ENCODE results near the gene GCLC. TPM values are rescaled to one million over a fixed set of nuclear protein-coding genes. Genes with fewer than 3 reads are reported as not detected.

GCLC gene
- total and polyA plus RNA-seq, 2 donors (not counting 1 experiment from before 2014, with no cell fraction given) = 10.7 to 25.8 TPM

- ATAC-seq (ENCODE audit: low read depth) (no peak), DNase-seq (no peak)
- no peak overlapping the region for H3K4me3 Mint-ChIP-seq
- no peaks in the 10 kb centered on the region for H3K27me3 ChIP-seq (replicated peaks in 1 of 4; ENCODE audit: control extremely low read depth in 1 of 4, control insufficient read depth in 3 of 4, insufficient read depth in 4 of 4, low read length in 3 of 4)
- H3K79me2 ChIP-seq (ENCODE audit: control insufficient read depth, insufficient read depth, low read length) = no peaks in the 10 kb centered on the region
- peaks cover 1 to 32% of the 10 kb centered on the region in 2 experiments for H3K36me3 ChIP-seq (replicated peaks in 1 of 2; ENCODE audit: control extremely low read depth in 1 of 2, control insufficient read depth in 1 of 2, extremely low read depth in 1 of 2, insufficient read depth in 2 of 2, low read length in 1 of 2)
- intact Hi-C loops (cut with micrococcal nuclease) = no loop called here
- no peak overlapping the region for H3K27ac ChIP-seq (ENCODE audit: low read length in 2 of 2)
- no peaks in the 10 kb centered on the region for H4K20me1 ChIP-seq (ENCODE audit: control insufficient read depth, insufficient read depth, low read length, poor library complexity, severe bottlenecking)
- POLR2A ChIA-PET = no interaction called here
- H2AFZ ChIP-seq (ENCODE audit: insufficient read depth, low read depth, low read length, poor library complexity, severe bottlenecking) = no peak overlapping the region
- no peaks in the 10 kb centered on the region for H3K4me1 Mint-ChIP-seq
- TF ChIP-seq CTCF (IDR thresholded peaks at IDR 0.05) = no peak
- TF ChIP-seq EZH2 (IDR thresholded peaks at IDR 0.05; ENCODE audit: borderline replicate concordance, insufficient read depth, low read depth, low read length, poor library complexity, severe bottlenecking) = no peak
- CTCF ChIA-PET = interaction anchor here (1.3 to 1.4 kb wide), 2 partner anchors 20 to 215 kb away, joined by 3 to 7 read pairs; no protein-coding TSS in a partner anchor
- no peak overlapping the region for H3K4me3 ChIP-seq (ENCODE audit: control extremely low read depth in 1 of 5, extremely low read depth in 1 of 5, insufficient read depth in 1 of 5, low read depth in 2 of 5, low read length in 4 of 5)
- H3K9me3 Mint-ChIP-seq (ENCODE audit: insufficient read depth) = no peaks in the 10 kb centered on the region
- no peaks in the 10 kb centered on the region for H3K4me1 ChIP-seq (ENCODE audit: control insufficient read depth in 2 of 2, insufficient read depth in 2 of 2, low read length in 2 of 2)
- no peaks in the 10 kb centered on the region for H3K9me3 ChIP-seq (ENCODE audit: control extremely low read depth in 1 of 3, control insufficient read depth in 2 of 3, insufficient read depth in 1 of 3, low read length in 2 of 3)
- no peak overlapping the region for H3K9ac ChIP-seq (ENCODE audit: low read length)
- H3K4me2 ChIP-seq (replicated peaks; ENCODE audit: low read depth, low read length, poor library complexity, severe bottlenecking) = no peak overlapping the region
- no peak overlapping the region for H3K27ac Mint-ChIP-seq
- H3K27me3 Mint-ChIP-seq = no peaks in the 10 kb centered on the region
- whole genome bisulfite sequencing (ENCODE audit: insufficient coverage) = no CpG with 5 or more reads among the region's 4 CpGs
Measured at GRCh38 chr6:53512626-53513025, 32.3 kb downstream of the GCLC start.

DNA sequence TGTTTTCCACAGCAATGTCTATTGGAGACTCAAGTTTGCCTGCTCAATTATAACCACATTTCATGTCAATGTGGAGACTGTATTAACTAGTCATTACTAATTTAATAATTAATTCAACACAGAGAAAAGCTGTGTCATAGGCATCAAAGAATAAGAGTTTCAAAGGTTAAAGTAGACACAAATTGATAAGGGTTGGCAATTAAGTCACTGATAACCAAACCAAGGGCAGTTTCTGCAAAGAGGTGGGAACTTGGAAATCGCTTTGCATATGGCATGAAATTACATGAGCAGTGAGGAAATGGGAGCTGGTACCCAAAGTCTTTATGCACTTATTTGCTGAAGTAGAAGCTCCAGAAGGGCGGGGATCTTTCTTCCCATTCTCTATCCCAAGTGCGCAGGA, 34.2 kb downstream of the GCLC start:
- no peak for TF ChIP-seq CTCF (IDR thresholded peaks at IDR 0.05)
- no peak for TF ChIP-seq EZH2 (IDR thresholded peaks at IDR 0.05; ENCODE audit: borderline replicate concordance, insufficient read depth, low read depth, low read length, poor library complexity, severe bottlenecking)
- Histone ChIP-seq H4K20me1 (ENCODE audit: control insufficient read depth, insufficient read depth, low read length, poor library complexity, severe bottlenecking) (no peaks in the 10 kb centered on the region), H3K9ac (ENCODE audit: low read length) (no peak overlapping the region), H3K27me3 (replicated peaks in 1 of 4; ENCODE audit: control extremely low read depth in 1 of 4, control insufficient read depth in 3 of 4, insufficient read depth in 4 of 4, low read length in 3 of 4) (no peaks in the 10 kb centered on the region), H3K27ac (ENCODE audit: low read length in 2 of 2) (no peak overlapping the region), H3K4me3 (ENCODE audit: control extremely low read depth in 1 of 5, extremely low read depth in 1 of 5, insufficient read depth in 1 of 5, low read depth in 2 of 5, low read length in 4 of 5) (no peak overlapping the region), H2AFZ (ENCODE audit: insufficient read depth, low read depth, low read length, poor library complexity, severe bottlenecking) (no peak overlapping the region), H3K4me2 (replicated peaks; ENCODE audit: low read depth, low read length, poor library complexity, severe bottlenecking) (no peak overlapping the region), H3K36me3 (replicated peaks in 1 of 2; ENCODE audit: control extremely low read depth in 1 of 2, control insufficient read depth in 1 of 2, extremely low read depth in 1 of 2, insufficient read depth in 2 of 2, low read length in 1 of 2) (peaks cover 4 to 34% of the 10 kb centered on the region in 2 experiments), H3K79me2 (ENCODE audit: control insufficient read depth, insufficient read depth, low read length) (no peaks in the 10 kb centered on the region), H3K4me1 (ENCODE audit: control insufficient read depth in 2 of 2, insufficient read depth in 2 of 2, low read length in 2 of 2) (no peaks in the 10 kb centered on the region), H3K9me3 (ENCODE audit: control extremely low read depth in 1 of 3, control insufficient read depth in 2 of 3, insufficient read depth in 1 of 3, low read length in 2 of 3) (no peaks in the 10 kb centered on the region)
- Mint-ChIP-seq H3K4me1 (no peaks in the 10 kb centered on the region), H3K9me3 (ENCODE audit: insufficient read depth) (no peaks in the 10 kb centered on the region), H3K4me3 (no peak overlapping the region), H3K27me3 (no peaks in the 10 kb centered on the region), H3K27ac (no peak overlapping the region)
- 100% methylated on average over 1 of the region's 3 CpGs for WGBS (ENCODE audit: insufficient coverage)
- CTCF ChIA-PET = interaction anchor here (0.6 to 1.3 kb wide), 2 partner anchors 215 to 218 kb away, joined by 3 read pairs; no protein-coding TSS in a partner anchor
- DNase-seq (no peak), ATAC-seq (ENCODE audit: low read depth) (no peak)
- POLR2A ChIA-PET = no interaction called here
- intact Hi-C loops (cut with micrococcal nuclease) = no loop called here

Measured in B cell (primary cell).